ENCODE results near the gene FOXF2. TPM values are rescaled to one million over a fixed set of nuclear protein-coding genes. Genes with fewer than 3 reads are reported as not detected.

FOXF2 gene
- total and polyA plus RNA-seq, 10 of the 15 experiments (the other 5 are each of a cell fraction or from before 2014, with no cell fraction given), result not detected

- TF ChIP-seq REST (IDR thresholded peaks at IDR 0.05; ENCODE audit: low read depth, low read length) (no peak), CUX1 (IDR thresholded peaks at IDR 0.05; ENCODE audit: insufficient replicate concordance, low read depth, low read length) (no peak), IKZF1 (conservative IDR thresholded peaks at IDR 0.05) (peak; percentile 39), DPF2 (IDR thresholded peaks at IDR 0.05) (0 out of 2 replicates have a peak, but pooled peaks have one; percentile 37), RBBP5 (conservative IDR thresholded peaks at IDR 0.05) (no peak), HDAC2 (IDR thresholded peaks at IDR 0.05) (no peak), ATF7 (IDR thresholded peaks at IDR 0.05; ENCODE audit: low read depth) (no peak)
- TF ChIP-seq, protein P1, sequence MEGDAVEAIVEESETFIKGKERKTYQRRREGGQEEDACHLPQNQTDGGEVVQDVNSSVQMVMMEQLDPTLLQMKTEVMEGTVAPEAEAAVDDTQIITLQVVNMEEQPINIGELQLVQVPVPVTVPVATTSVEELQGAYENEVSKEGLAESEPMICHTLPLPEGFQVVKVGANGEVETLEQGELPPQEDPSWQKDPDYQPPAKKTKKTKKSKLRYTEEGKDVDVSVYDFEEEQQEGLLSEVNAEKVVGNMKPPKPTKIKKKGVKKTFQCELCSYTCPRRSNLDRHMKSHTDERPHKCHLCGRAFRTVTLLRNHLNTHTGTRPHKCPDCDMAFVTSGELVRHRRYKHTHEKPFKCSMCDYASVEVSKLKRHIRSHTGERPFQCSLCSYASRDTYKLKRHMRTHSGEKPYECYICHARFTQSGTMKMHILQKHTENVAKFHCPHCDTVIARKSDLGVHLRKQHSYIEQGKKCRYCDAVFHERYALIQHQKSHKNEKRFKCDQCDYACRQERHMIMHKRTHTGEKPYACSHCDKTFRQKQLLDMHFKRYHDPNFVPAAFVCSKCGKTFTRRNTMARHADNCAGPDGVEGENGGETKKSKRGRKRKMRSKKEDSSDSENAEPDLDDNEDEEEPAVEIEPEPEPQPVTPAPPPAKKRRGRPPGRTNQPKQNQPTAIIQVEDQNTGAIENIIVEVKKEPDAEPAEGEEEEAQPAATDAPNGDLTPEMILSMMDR (IDR thresholded peaks at IDR 0.05 in 2 of 3, conservative IDR thresholded peaks at IDR 0.05 in 1 of 3; ENCODE audit: control insufficient read depth in 2 of 3, extremely low read depth in 1 of 3, insufficient read depth in 1 of 3, low read depth in 3 of 3, low read length in 3 of 3), result peak; percentile 64 to 75 (median 67)
Observed at GRCh38 chr6:1381481-1382330, 7.7 kb upstream of the FOXF2 start (continued).
